ENCODE measurements around the gene YDJC. TPM values are rescaled to one million over a fixed set of nuclear protein-coding genes. Genes with fewer than 3 reads are reported as not detected.
A peak's percentile ranks its signal among the peaks of the same experiment; 100 is the strongest.
"Not testable (repeated sequence)": the region's sequence is repeated elsewhere in the genome, so short reads cannot be mapped to it uniquely, and the experiment has no call there.

Gene YDJC
- total RNA-seq, 2 donors from 2014 or later, result 16.4 to 19.9 TPM

- no peaks in the 10 kb centered on the region for H3K4me1 ChIP-seq (ENCODE audit: control insufficient read depth, insufficient read depth, low read length)
- H3K27me3 ChIP-seq (ENCODE audit: control insufficient read depth, insufficient read depth, low read length, poor library complexity, severe bottlenecking), result no peaks in the 10 kb centered on the region
- no peaks in the 10 kb centered on the region for H3K9me3 Mint-ChIP-seq
- H3K27me3 Mint-ChIP-seq (ENCODE audit: insufficient read depth), result no peaks in the 10 kb centered on the region
- H3K27ac ChIP-seq (ENCODE audit: low read depth, low read length), result peak overlapping the region; percentile 11
- H3K9me3 ChIP-seq (ENCODE audit: control insufficient read depth, low read length), result no peaks in the 10 kb centered on the region
- H3K27ac Mint-ChIP-seq, result no peak overlapping the region
- no peak overlapping the region for H3K9ac ChIP-seq (ENCODE audit: extremely low read depth, low read length, poor library complexity, severe bottlenecking)
- peak; percentile 40 for DNase-seq
- no peak overlapping the region for H3K4me3 ChIP-seq (ENCODE audit: low read length)
- peaks cover 51% of the 10 kb centered on the region for H3K36me3 ChIP-seq (ENCODE audit: control insufficient read depth, insufficient read depth, low read length)
- H3K36me3 Mint-ChIP-seq (ENCODE audit: low read depth), result peaks cover 32% of the 10 kb centered on the region
- H3K4me3 Mint-ChIP-seq, result no peak overlapping the region
- WGBS, 2 experiments (ENCODE audit: insufficient coverage in 1 of 2, insufficient read length in 1 of 2), result 93 to 94% methylated on average over 8 to 16 of the region's 17 CpGs
- H3K4me1 Mint-ChIP-seq, result no peaks in the 10 kb centered on the region
- TF ChIP-seq CTCF (conservative IDR thresholded peaks at IDR 0.05), result no peak
These were observed 7.6 kb downstream of the YDJC start for GRCh38 chr22:21622011-21622918.

- Histone ChIP-seq H3K4me1 (ENCODE audit: control insufficient read depth, insufficient read depth, low read length) (no peaks in the 10 kb centered on the region), H3K36me3 (ENCODE audit: control insufficient read depth, insufficient read depth, low read length) (peaks cover 52% of the 10 kb centered on the region), H3K4me3 (ENCODE audit: low read length) (no peak overlapping the region), H3K9me3 (ENCODE audit: control insufficient read depth, low read length) (no peaks in the 10 kb centered on the region), H3K9ac (ENCODE audit: extremely low read depth, low read length, poor library complexity, severe bottlenecking) (no peak overlapping the region), H3K27ac (ENCODE audit: low read depth, low read length) (no peak overlapping the region), H3K27me3 (ENCODE audit: control insufficient read depth, insufficient read depth, low read length, poor library complexity, severe bottlenecking) (no peaks in the 10 kb centered on the region)
- H3K36me3 Mint-ChIP-seq (ENCODE audit: low read depth), result peaks cover 28% of the 10 kb centered on the region
- no peaks in the 10 kb centered on the region for H3K27me3 Mint-ChIP-seq (ENCODE audit: insufficient read depth)
- DNase-seq, result no peak
- WGBS, 2 experiments (ENCODE audit: insufficient coverage in 1 of 2, insufficient read length in 1 of 2), result 83 to 91% methylated on average over 1 to 3 of the region's 3 CpGs
- no peaks in the 10 kb centered on the region for H3K9me3 Mint-ChIP-seq
- TF ChIP-seq CTCF (conservative IDR thresholded peaks at IDR 0.05), result no peak
- no peaks in the 10 kb centered on the region for H3K4me1 Mint-ChIP-seq
- H3K4me3 Mint-ChIP-seq, result no peak overlapping the region
- H3K27ac Mint-ChIP-seq, result no peak overlapping the region
These were observed 8.8 kb downstream of the YDJC start for GRCh38 chr22:21621025-21621424.

GRCh38 chr22:21617337-21617736, 12.5 kb downstream of the YDJC start:
- H3K4me1 Mint-ChIP-seq; H3K9me3 Mint-ChIP-seq; H3K9ac ChIP-seq (ENCODE audit: extremely low read depth, low read length, poor library complexity, severe bottlenecking); H3K27ac ChIP-seq (ENCODE audit: low read depth, low read length); DNase-seq; H3K27ac Mint-ChIP-seq; H3K4me3 ChIP-seq (ENCODE audit: low read length); H3K4me3 Mint-ChIP-seq; H3K9me3 ChIP-seq (ENCODE audit: control insufficient read depth, low read length); H3K27me3 ChIP-seq (ENCODE audit: control insufficient read depth, insufficient read depth, low read length, poor library complexity, severe bottlenecking); H3K27me3 Mint-ChIP-seq (ENCODE audit: insufficient read depth); H3K4me1 ChIP-seq (ENCODE audit: control insufficient read depth, insufficient read depth, low read length): not testable (repeated sequence)
- peaks cover 46% of the 10 kb centered on the region for H3K36me3 Mint-ChIP-seq (ENCODE audit: low read depth)
- H3K36me3 ChIP-seq (ENCODE audit: control insufficient read depth, insufficient read depth, low read length), result peaks cover 62% of the 10 kb centered on the region
- 99 to 100% methylated on average over 6 of the region's 6 CpGs for WGBS, 2 experiments (ENCODE audit: insufficient coverage in 1 of 2, insufficient read length in 1 of 2)

Data from endodermal cell (in vitro differentiated cells).